ENCODE results near the gene GARNL3. TPM values are rescaled to one million over a fixed set of nuclear protein-coding genes. Genes with fewer than 3 reads are reported as not detected.

GARNL3 gene
- total RNA-seq, 2 donors from 2014 or later, result 6.0 to 7.3 TPM

GRCh38 chr9:127334725-127335124 is 70.2 kb downstream of the GARNL3 start:
- DNase-seq (no peak), ATAC-seq (no peak)
- intact Hi-C loops (cut with DNase I, micrococcal nuclease), result no loop called here

- no peak for ATAC-seq
- no peak for DNase-seq
- intact Hi-C loops (cut with DNase I, micrococcal nuclease), result no loop called here
Observed at GRCh38 chr9:127336086-127336485, 71.5 kb downstream of the GARNL3 start.

GRCh38 chr9:127336506-127337352 is 72.2 kb downstream of the GARNL3 start:
- intact Hi-C loops (cut with DNase I, micrococcal nuclease), result no loop called here
- ATAC-seq (no peak), DNase-seq (peak; percentile 40 to 48)

GRCh38 chr9:127340721-127341120 is 76.1 kb downstream of the GARNL3 start:
- no peak for DNase-seq
- no peak for ATAC-seq
- intact Hi-C loops (cut with DNase I, micrococcal nuclease), result no loop called here

GRCh38 chr9:127341152-127341551 is 76.6 kb downstream of the GARNL3 start:
- no peak for DNase-seq
- intact Hi-C loops (cut with DNase I, micrococcal nuclease), result no loop called here
- no peak for ATAC-seq

GRCh38 chr9:127344368-127345000 is 79.9 kb downstream of the GARNL3 start:
- no peak for DNase-seq
- intact Hi-C loops (cut with DNase I, micrococcal nuclease), result no loop called here
- ATAC-seq, result no peak

GRCh38 chr9:127345566-127345965 is 81.0 kb downstream of the GARNL3 start:
- ATAC-seq (no peak), DNase-seq (no peak)
- intact Hi-C loops (cut with DNase I, micrococcal nuclease), result no loop called here

GRCh38 chr9:127346584-127346983 is 82.0 kb downstream of the GARNL3 start:
- intact Hi-C loops (cut with DNase I, micrococcal nuclease), result no loop called here
- ATAC-seq (no peak), DNase-seq (no peak)

GRCh38 chr9:127347831-127348776 is 83.5 kb downstream of the GARNL3 start:
- DNase-seq (no peak), ATAC-seq (peak; percentile 69)
- intact Hi-C loops (cut with DNase I, micrococcal nuclease), result no loop called here

GRCh38 chr9:127349483-127350113 is 85.0 kb downstream of the GARNL3 start:
- no peak for ATAC-seq
- DNase-seq, result no peak
- intact Hi-C loops (cut with DNase I, micrococcal nuclease), result no loop called here

GRCh38 chr9:127351182-127352166 is 86.9 kb downstream of the GARNL3 start:
- ATAC-seq (no peak), DNase-seq (no peak)

GRCh38 chr9:127353882-127354281 is 89.3 kb downstream of the GARNL3 start:
- DNase-seq (no peak), ATAC-seq (no peak)
- intact Hi-C loops (cut with DNase I, micrococcal nuclease), result no loop called here

More at GRCh38 chr9:127351182-127352166, 86.9 kb downstream of the GARNL3 start:
- intact Hi-C loops (cut with DNase I, micrococcal nuclease), result no loop called here

- intact Hi-C loops (cut with DNase I, micrococcal nuclease), result no loop called here
- no peak for DNase-seq
- ATAC-seq, result no peak
Observed at GRCh38 chr9:127356906-127357305, 92.3 kb downstream of the GARNL3 start.

- ATAC-seq (no peak), DNase-seq (no peak)
- intact Hi-C loops (cut with DNase I, micrococcal nuclease), result no loop called here
Observed at GRCh38 chr9:127358023-127358535, 93.5 kb downstream of the GARNL3 start.

- ATAC-seq (no peak), DNase-seq (no peak)
- intact Hi-C loops (cut with DNase I, micrococcal nuclease), result no loop called here
Observed at GRCh38 chr9:127358770-127359169, 94.2 kb downstream of the GARNL3 start.

GRCh38 chr9:127360250-127360649 is 95.7 kb downstream of the GARNL3 start:
- DNase-seq (no peak), ATAC-seq (no peak)
- intact Hi-C loops (cut with DNase I, micrococcal nuclease), result no loop called here

GRCh38 chr9:127360829-127361228 is 96.3 kb downstream of the GARNL3 start:
- intact Hi-C loops (cut with DNase I, micrococcal nuclease), result no loop called here
- peak; percentile 27 for ATAC-seq
- DNase-seq, result no peak

- DNase-seq (peak; percentile 41 to 49), ATAC-seq (peak; percentile 96)
- intact Hi-C loops (cut with DNase I, micrococcal nuclease), result no loop called here
Observed at GRCh38 chr9:127361561-127361960, 97.0 kb downstream of the GARNL3 start.
